Uterus (tissue), 4 donors: ENCODE results near the gene MUC5AC. TPM values are rescaled to one million over a fixed set of nuclear protein-coding genes. Genes with fewer than 3 reads are reported as not detected.

Experiments used
- DNase-seq, 2 donors: peaks; one replicate each; pipeline ENCODE4 v3.0.0-alpha.2; 2019 to 2020
- H3K27ac ChIP-seq, 2 donors: fragments of 200-600 bp; sonication (generic); 1 replicate in 1 of 2; 2 replicates in 1 of 2; pipeline ENCODE4 v1.5.1; 2016 to 2018
- H3K27me3 ChIP-seq, 2 donors: fragments of 200-600 bp; sonication (generic); one replicate each; pipeline ENCODE4 v1.5.1; 2018 to 2019; ENCODE audit warnings: control low read depth in 1 of 2
- H3K36me3 ChIP-seq, 2 donors: fragments of 200-600 bp; sonication (generic); one replicate each; pipeline ENCODE4 v1.5.1; 2019; ENCODE audit warnings: control low read depth in 1 of 2
- H3K4me1 ChIP-seq, 2 donors: fragments of 200-600 bp; sonication (generic); one replicate each; pipeline ENCODE4 v1.5.1; 2018 to 2019; ENCODE audit warnings: control low read depth in 1 of 2
- H3K4me3 ChIP-seq, 2 donors: fragments of 200-600 bp; sonication (generic); 1 replicate in 1 of 2; 2 replicates in 1 of 2; pipeline ENCODE4 v1.5.1; 2018 to 2019; ENCODE audit warnings: mild to moderate bottlenecking in 1 of 2
- H3K9me3 ChIP-seq, 2 donors: fragments of 200-600 bp; sonication (generic); one replicate each; pipeline ENCODE4 v1.5.1; 2019; ENCODE audit warnings: control low read depth in 1 of 2
- POLR2A ChIP-seq, 2 donors: fragments of 450-650 bp; IDR thresholded peaks; one replicate each; pipeline ENCODE4 v1.6.1; 2016; ENCODE audit warnings: antibody characterized with exemption in 2 of 2, mild to moderate bottlenecking in 1 of 2, moderate library complexity in 1 of 2
- intact Hi-C: fragments of 100-400 bp; cut with DNase I; formaldehyde crosslinking; loops from one replicate; pipeline ENCODE4 v1.15.1; 2023; ENCODE audit warnings: low total_unique reads
- total RNA-seq, 4 donors: library from RNA; depleted of rRNA in 3 of 4; stranded (reverse); fragments of >200 nt in 3 of 4; gene quantifications; one replicate each; pipeline versions ENCODE4 v1.1.0 to v1.2.4, GENCODE V29; 2014 to 2023
- TF ChIP-seq, protein P1 (sequence below), 4 experiments: fragments of 200-600 bp in 2 of 4; fragments of 450-650 bp in 2 of 4; sonication (generic) in 2 of 4; IDR thresholded peaks; one replicate each; pipeline ENCODE4 v1.5.1; 2016 to 2019; ENCODE audit warnings: antibody characterized with exemption in 4 of 4, mild to moderate bottlenecking in 2 of 4, moderate library complexity in 1 of 4
- donor health status: DM: yes; HTN: yes; CAD: no.

The MUC5AC gene
- total RNA-seq, 4 donors from 2014 or later, result under 0.01 TPM; not detected in 3

DNA sequence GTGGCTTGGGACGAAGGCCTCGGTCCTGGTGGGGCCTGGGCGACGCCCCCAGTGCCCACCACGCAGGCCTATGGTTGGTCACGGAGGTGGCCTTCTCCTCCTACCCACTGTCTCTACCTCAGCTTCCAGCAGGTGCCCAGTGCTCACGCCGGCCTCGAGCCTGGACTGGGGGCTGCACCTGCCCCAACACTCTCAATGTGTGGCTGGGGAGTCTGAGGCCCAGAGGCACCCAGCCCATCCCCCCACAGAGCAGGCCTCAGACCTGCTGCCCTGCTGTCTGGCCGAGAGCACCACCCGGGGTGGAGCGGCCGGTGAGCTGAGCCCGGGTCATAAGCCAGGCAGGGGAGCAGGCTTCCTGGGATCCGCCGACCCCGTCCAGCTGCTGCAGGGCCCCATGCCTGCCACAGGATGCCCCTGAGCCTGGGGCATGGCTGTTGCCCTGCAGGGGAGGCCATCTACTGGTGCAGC, 28.6 kb upstream of the MUC5AC start:
- Histone ChIP-seq H3K27ac (no peak overlapping the region), H3K36me3 (no peaks in the 10 kb centered on the region), H3K4me3 (no peak overlapping the region), H3K27me3 (no peaks in the 10 kb centered on the region), H3K4me1 (no peaks in the 10 kb centered on the region), H3K9me3 (no peaks in the 10 kb centered on the region)
- no peak for DNase-seq
- no peak for TF ChIP-seq POLR2A (IDR thresholded peaks at IDR 0.05)
- TF ChIP-seq, protein P1, sequence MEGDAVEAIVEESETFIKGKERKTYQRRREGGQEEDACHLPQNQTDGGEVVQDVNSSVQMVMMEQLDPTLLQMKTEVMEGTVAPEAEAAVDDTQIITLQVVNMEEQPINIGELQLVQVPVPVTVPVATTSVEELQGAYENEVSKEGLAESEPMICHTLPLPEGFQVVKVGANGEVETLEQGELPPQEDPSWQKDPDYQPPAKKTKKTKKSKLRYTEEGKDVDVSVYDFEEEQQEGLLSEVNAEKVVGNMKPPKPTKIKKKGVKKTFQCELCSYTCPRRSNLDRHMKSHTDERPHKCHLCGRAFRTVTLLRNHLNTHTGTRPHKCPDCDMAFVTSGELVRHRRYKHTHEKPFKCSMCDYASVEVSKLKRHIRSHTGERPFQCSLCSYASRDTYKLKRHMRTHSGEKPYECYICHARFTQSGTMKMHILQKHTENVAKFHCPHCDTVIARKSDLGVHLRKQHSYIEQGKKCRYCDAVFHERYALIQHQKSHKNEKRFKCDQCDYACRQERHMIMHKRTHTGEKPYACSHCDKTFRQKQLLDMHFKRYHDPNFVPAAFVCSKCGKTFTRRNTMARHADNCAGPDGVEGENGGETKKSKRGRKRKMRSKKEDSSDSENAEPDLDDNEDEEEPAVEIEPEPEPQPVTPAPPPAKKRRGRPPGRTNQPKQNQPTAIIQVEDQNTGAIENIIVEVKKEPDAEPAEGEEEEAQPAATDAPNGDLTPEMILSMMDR (IDR thresholded peaks at IDR 0.05), result no peak
- intact Hi-C loops, result no loop called here

DNA sequence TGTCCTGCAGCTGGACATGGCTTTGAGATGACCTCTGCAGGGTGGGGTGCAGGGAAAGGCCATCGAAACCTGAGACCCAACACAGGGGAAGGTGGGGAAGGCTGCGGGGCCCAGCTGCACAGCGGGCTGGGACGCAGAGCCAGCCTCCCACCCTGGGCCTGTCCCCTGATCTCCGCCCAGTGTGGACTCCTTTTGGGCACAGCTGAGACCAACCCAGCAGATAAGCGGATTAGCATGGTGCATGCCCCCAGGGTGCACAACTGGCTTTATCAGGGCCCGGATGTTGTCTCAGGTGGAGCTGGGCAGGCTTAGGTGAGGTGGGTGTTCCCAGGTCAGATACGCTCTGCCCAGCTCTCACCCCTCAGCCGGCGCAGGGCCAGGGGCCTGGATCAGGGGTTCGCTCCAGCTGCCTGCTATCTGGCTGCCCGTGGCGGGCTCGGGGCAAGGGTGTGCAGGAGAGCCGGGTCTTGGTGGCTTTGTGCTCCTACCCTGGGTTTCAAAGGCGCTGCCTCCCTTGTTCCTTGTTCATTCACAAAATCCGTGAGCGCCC, 28.1 kb upstream of the MUC5AC start:
- H3K36me3 ChIP-seq, result no peaks in the 10 kb centered on the region
- intact Hi-C loops, result no loop called here
- no peak overlapping the region for H3K27ac ChIP-seq
- TF ChIP-seq, protein P1 (IDR thresholded peaks at IDR 0.05), result no peak
- TF ChIP-seq POLR2A (IDR thresholded peaks at IDR 0.05), result no peak
- no peaks in the 10 kb centered on the region for H3K4me1 ChIP-seq
- H3K4me3 ChIP-seq, result no peak overlapping the region
- no peaks in the 10 kb centered on the region for H3K27me3 ChIP-seq
- DNase-seq, result no peak
- peaks cover 0 to 3% of the 10 kb centered on the region in 2 donors for H3K9me3 ChIP-seq

DNA sequence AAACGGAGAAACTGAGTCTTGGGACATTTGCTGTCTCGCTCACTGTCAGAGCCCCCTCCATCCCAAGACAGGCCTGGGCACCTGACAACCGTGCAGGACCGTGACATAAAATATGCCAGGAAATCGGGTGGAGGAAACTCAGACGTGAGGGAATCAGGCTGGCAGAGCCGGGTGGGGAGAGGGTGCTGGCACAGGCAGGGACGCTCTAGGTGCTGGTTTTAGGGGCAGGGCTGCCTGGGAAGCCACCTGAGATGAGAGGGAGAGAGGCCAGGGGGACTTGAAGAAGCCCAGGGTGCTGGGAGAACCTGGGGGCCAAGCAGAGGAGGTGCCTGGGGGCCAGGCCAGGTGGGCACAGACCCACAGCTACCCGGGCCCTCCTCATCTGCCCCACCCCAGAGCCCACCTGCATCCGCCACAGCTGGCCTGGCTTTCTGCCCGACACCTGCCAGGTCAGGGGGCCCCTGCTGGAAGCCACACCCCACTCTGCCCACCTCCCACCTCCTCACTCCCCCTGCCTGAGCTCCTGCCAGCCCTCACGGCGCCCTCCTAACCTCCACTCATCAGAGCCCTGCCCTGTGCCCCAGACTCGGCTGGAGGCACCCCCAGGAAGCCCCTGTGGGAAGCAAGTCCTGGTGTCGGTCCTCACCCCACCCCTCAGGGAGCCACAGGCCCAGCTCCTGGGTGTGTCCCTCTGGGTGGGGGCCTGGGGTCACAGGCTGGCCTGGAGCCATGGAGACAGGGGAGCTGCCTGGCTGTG, 27.3 kb upstream of the MUC5AC start:
- DNase-seq, result no peak
- Histone ChIP-seq H3K4me1 (no peaks in the 10 kb centered on the region), H3K36me3 (no peaks in the 10 kb centered on the region), H3K27me3 (no peaks in the 10 kb centered on the region), H3K9me3 (peaks cover 0 to 10% of the 10 kb centered on the region in 2 donors), H3K27ac (no peak overlapping the region), H3K4me3 (no peak overlapping the region)
- TF ChIP-seq POLR2A (IDR thresholded peaks at IDR 0.05), result no peak
- TF ChIP-seq, protein P1 (IDR thresholded peaks at IDR 0.05), result no peak
- intact Hi-C loops, result no loop called here

DNA sequence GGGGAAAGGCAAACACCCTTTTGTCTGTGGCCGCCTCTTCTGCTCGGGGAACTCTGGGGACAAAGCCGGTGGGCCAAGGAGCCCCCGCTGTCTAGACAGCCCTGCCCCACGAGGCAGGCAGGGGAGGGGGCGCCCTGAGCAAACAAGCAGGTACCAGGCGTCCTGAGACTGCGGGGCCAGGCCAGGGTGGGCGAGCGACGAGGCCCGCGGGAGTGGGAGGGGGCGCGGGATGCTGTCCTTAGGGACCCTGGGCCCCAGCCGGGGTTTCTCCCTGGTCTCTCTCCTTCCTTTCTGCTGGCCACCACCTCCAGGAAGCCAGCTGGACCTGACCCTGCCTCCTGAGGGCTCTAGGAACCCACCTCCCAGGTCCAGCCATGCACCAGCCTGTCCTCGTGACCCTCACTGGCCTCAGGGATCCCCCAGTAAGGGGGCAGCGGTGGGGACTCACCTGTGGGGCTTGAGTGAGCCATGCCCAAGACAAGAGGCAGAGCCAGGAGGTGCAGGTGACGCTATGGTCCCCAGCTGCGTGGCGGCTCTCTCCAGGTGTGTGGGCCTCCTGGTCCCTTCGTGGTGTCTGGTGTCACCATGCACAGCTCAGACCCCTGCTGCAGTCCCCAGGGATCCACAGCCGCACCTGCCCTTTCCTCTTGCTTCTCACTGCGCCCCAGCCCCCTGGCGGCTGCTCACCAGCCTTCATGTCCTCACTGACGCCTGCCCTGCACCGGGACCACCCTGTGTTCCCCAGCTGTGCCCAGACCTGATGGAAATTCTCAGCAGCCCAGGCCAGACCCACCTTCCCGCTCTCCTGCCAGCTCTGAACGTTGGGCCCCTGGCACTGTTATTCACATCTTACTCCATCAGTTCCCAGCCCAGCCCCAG, 26.5 kb upstream of the MUC5AC start:
- DNase-seq, result no peak

More for the DNA sequence above, 26.5 kb upstream of the MUC5AC start:
- no peaks in the 10 kb centered on the region for H3K36me3 ChIP-seq
- peaks cover 0 to 12% of the 10 kb centered on the region in 2 donors for H3K9me3 ChIP-seq
- no peak overlapping the region for H3K27ac ChIP-seq
- H3K4me1 ChIP-seq, result no peaks in the 10 kb centered on the region
- no peak overlapping the region for H3K4me3 ChIP-seq
- no peaks in the 10 kb centered on the region for H3K27me3 ChIP-seq
- no peak for TF ChIP-seq POLR2A (IDR thresholded peaks at IDR 0.05)
- TF ChIP-seq, protein P1 (IDR thresholded peaks at IDR 0.05), result no peak
- intact Hi-C loops, result no loop called here
